MM.1S (cell line): Measurements from ENCODE around the gene TAS1R1.

Experiments
- DNase-seq: peaks from one replicate; pipeline ENCODE4 v3.0.0-alpha.2; 2015
- H2AFZ ChIP-seq: fragments of 300-600 bp; sonication (generic); 2 replicates; pipeline ENCODE4 v1.6.0; 2016; ENCODE audit warnings: antibody characterized with exemption, low read length
- H3F3A ChIP-seq: fragments of 300-600 bp; sonication (generic); 2 replicates; pipeline ENCODE4 v1.6.1; 2016; ENCODE audit warnings: mild to moderate bottlenecking, antibody characterized with exemption, low read length, moderate library complexity, mixed read lengths; ENCODE audit not compliant: insufficient read depth
- H3K27ac ChIP-seq: fragments of 300-600 bp; sonication (generic); 2 replicates; pipeline ENCODE4 v1.5.1; 2016; ENCODE audit warnings: mild to moderate bottlenecking, low read length
- H3K27me3 ChIP-seq: fragments of 300-600 bp; sonication (generic); replicated peaks from 2 replicates; pipeline ENCODE4 v1.6.0; 2016; ENCODE audit warnings: low read length; ENCODE audit not compliant: insufficient read depth
- H3K36me3 ChIP-seq: fragments of 300-600 bp; sonication (generic); replicated peaks from 2 replicates; pipeline ENCODE4 v1.6.1; 2016; ENCODE audit warnings: mild to moderate bottlenecking, low read length, mixed read lengths; ENCODE audit not compliant: insufficient read depth
- H3K4me1 ChIP-seq: fragments of 300-600 bp; sonication (generic); 2 replicates; pipeline ENCODE4 v1.6.1; 2016; ENCODE audit warnings: low read length, mixed read lengths
- H3K4me2 ChIP-seq: fragments of 300-600 bp; sonication (generic); 2 replicates; pipeline ENCODE4 v1.6.0; 2016; ENCODE audit warnings: low read depth, low read length
- H3K4me3 ChIP-seq: fragments of 300-600 bp; sonication (generic); 2 replicates; pipeline ENCODE4 v1.5.1; 2016; ENCODE audit warnings: low read length, mixed read lengths
- H3K79me2 ChIP-seq: fragments of 300-600 bp; sonication (generic); 2 replicates; pipeline ENCODE4 v1.6.1; 2016; ENCODE audit warnings: mixed run types, low read length, mixed read lengths
- H3K9ac ChIP-seq: fragments of 300-600 bp; sonication (generic); 2 replicates; pipeline ENCODE4 v1.6.1; 2016; ENCODE audit warnings: low read length, mixed read lengths
- H3K9me2 ChIP-seq: fragments of 300-600 bp; sonication (generic); replicated peaks from 2 replicates; pipeline ENCODE4 v1.6.1; 2016; ENCODE audit warnings: mild to moderate bottlenecking, low read length, mixed read lengths; ENCODE audit not compliant: insufficient read depth
- H3K9me3 ChIP-seq: fragments of 300-600 bp; sonication (generic); replicated peaks from 2 replicates; pipeline ENCODE4 v1.6.1; 2016; ENCODE audit warnings: mild to moderate bottlenecking, low read length, mixed read lengths; ENCODE audit not compliant: insufficient read depth
- H4K20me1 ChIP-seq: fragments of 300-600 bp; sonication (generic); 2 replicates; pipeline ENCODE4 v1.6.1; 2016; ENCODE audit warnings: mild to moderate bottlenecking, low read length, moderate library complexity, mixed read lengths; ENCODE audit not compliant: insufficient read depth
- EZH2 ChIP-seq: fragments of 300-600 bp; sonication (generic); optimal IDR thresholded peaks from 2 replicates; pipeline ENCODE3; 2017; ENCODE audit warnings: low read depth, mild to moderate bottlenecking, antibody characterized with exemption, low read length, mixed read lengths
- EZH2phosphoT487 ChIP-seq: fragments of 300-600 bp; sonication (generic); IDR thresholded peaks from 2 replicates; pipeline ENCODE4 v1.6.1; 2018; ENCODE audit warnings: antibody characterized with exemption, low read length
- TF ChIP-seq, protein P1 (sequence below): fragments of 300-600 bp; sonication (generic); IDR thresholded peaks from 2 replicates; pipeline ENCODE4 v1.5.1; 2016; ENCODE audit warnings: antibody characterized with exemption, low read length, mixed read lengths

Gene TAS1R1

DNA sequence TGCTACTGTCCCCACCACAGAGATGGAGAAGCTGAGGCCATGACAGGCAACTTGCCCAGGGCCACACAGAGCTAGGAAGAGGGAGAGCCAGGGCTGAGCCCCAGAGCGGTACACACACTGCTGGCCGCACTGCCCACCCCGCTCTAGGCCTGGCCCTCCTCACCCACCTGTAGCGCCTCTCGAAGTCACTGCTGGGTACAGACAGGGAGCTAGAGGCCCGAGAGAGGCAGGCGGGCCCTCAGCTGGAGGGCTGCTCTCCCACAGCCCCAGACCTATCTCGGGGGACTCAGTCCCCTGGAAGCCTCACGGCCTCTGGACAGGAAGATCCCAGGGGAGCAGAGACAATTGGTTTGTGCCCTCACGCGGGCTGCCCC is 46.3 kb upstream of the TAS1R1 start:
- Histone ChIP-seq H3K27me3 (peaks cover 60% of the 10 kb centered on the region), H3K4me3 (no peak overlapping the region), H3K4me2 (no peak overlapping the region), H2AFZ (no peak overlapping the region), H3K36me3 (no peaks in the 10 kb centered on the region), H3K9ac (no peak overlapping the region), H4K20me1 (no peaks in the 10 kb centered on the region), H3K27ac (no peak overlapping the region), H3K9me2 (no peaks in the 10 kb centered on the region), H3K79me2 (no peaks in the 10 kb centered on the region), H3K4me1 (peaks cover 4% of the 10 kb centered on the region; the same call in 1 of the 2 replicates), H3F3A (no peaks in the 10 kb centered on the region), H3K9me3 (no peaks in the 10 kb centered on the region)
- DNase-seq = no peak
- TF ChIP-seq EZH2phosphoT487 = no peak
- no peak for TF ChIP-seq EZH2
- TF ChIP-seq, protein P1, sequence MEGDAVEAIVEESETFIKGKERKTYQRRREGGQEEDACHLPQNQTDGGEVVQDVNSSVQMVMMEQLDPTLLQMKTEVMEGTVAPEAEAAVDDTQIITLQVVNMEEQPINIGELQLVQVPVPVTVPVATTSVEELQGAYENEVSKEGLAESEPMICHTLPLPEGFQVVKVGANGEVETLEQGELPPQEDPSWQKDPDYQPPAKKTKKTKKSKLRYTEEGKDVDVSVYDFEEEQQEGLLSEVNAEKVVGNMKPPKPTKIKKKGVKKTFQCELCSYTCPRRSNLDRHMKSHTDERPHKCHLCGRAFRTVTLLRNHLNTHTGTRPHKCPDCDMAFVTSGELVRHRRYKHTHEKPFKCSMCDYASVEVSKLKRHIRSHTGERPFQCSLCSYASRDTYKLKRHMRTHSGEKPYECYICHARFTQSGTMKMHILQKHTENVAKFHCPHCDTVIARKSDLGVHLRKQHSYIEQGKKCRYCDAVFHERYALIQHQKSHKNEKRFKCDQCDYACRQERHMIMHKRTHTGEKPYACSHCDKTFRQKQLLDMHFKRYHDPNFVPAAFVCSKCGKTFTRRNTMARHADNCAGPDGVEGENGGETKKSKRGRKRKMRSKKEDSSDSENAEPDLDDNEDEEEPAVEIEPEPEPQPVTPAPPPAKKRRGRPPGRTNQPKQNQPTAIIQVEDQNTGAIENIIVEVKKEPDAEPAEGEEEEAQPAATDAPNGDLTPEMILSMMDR = no peak

DNA sequence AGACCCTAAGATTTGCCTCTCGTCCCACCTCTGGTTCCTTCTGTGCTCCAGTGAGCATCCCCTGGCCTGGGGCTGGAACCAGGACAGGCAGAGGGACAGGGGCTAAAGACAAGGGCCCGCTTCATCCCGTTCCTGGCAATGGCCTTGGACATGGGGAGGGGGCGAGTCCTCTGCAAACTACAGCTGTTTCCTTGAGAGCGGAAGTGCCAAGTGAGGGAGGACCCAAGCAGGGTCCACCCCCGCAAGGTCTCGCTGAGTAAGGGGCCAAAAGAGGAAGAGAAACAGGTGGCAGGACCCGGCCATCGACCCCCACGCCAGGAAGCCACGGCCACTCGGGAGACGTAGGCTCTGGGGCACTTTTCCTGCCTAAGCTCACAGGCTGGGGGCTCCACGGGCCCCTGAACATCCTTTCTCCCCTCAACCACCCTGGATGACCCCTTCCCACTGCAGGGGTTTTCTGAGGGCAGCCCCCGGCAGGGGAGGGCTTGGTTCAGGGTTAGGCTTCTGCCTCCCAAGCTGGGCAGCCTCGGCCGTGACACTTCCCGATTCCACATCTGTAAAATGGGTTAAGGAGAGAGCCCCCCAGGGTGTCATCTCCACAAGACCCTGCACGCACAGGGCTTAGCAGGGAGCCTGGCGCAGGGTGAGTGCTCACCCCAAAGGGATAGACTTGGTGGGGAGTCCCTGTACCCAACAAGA is 45.7 kb upstream of the TAS1R1 start:
- Histone ChIP-seq H3F3A (no peaks in the 10 kb centered on the region), H3K9me2 (no peaks in the 10 kb centered on the region), H3K4me2 (no peak overlapping the region), H3K27me3 (peaks cover 54% of the 10 kb centered on the region), H3K36me3 (no peaks in the 10 kb centered on the region), H2AFZ (no peak overlapping the region), H3K79me2 (no peaks in the 10 kb centered on the region), H3K27ac (no peak overlapping the region), H4K20me1 (no peaks in the 10 kb centered on the region), H3K9ac (no peak overlapping the region), H3K4me1 (peaks cover 4% of the 10 kb centered on the region; the same call in 1 of the 2 replicates), H3K4me3 (no peak overlapping the region), H3K9me3 (no peaks in the 10 kb centered on the region)
- TF ChIP-seq EZH2 (no peak), EZH2phosphoT487 (no peak)
- TF ChIP-seq, protein P1 = no peak
- no peak for DNase-seq

GRCh38 chr1:6509919-6510291 is 45.2 kb upstream of the TAS1R1 start:
- no peak overlapping the region for H3K4me3 ChIP-seq
- H2AFZ ChIP-seq = no peak overlapping the region
- H3K9me2 ChIP-seq = no peaks in the 10 kb centered on the region
- no peaks in the 10 kb centered on the region for H3K9me3 ChIP-seq
- H3F3A ChIP-seq = no peaks in the 10 kb centered on the region
- TF ChIP-seq EZH2 (no peak), EZH2phosphoT487 (no peak)
- TF ChIP-seq, protein P1 = no peak
- H3K27me3 ChIP-seq = peaks cover 51% of the 10 kb centered on the region
- no peaks in the 10 kb centered on the region for H3K36me3 ChIP-seq
- no peaks in the 10 kb centered on the region for H4K20me1 ChIP-seq
- peaks cover 4% of the 10 kb centered on the region; the same call in 1 of the 2 replicates for H3K4me1 ChIP-seq
- H3K79me2 ChIP-seq = no peaks in the 10 kb centered on the region
- DNase-seq = no peak
- no peak overlapping the region for H3K9ac ChIP-seq
- H3K27ac ChIP-seq = no peak overlapping the region
- no peak overlapping the region for H3K4me2 ChIP-seq
